Activated naive CD4-positive, alpha-beta T cell treated with anti-CD3 and anti-CD28 coated beads for 36 hours (primary cell): Measurements from ENCODE around the gene ARHGEF1. TPM values are rescaled to one million over a fixed set of nuclear protein-coding genes. Genes with fewer than 3 reads are reported as not detected.
"Not testable (repeated sequence)": the region's sequence is repeated elsewhere in the genome, so short reads cannot be mapped to it uniquely, and the experiment has no call there.

ENCODE experiments used
- CTCF ChIA-PET: fragments of 350-600 bp; sonication (Branson Sonifier 250); formaldehyde crosslinking; loops from one replicate; lab custom pipeline; 2021; ENCODE audit warnings: antibody characterized with exemption; lab: Charles Lee
- DNase-seq: peaks from one replicate; pipeline ENCODE4 v3.0.0-alpha.2; 2020
- H3K27ac Mint-ChIP-seq: one replicate; pipeline ENCODE4 v1.8.0; 2021; ENCODE audit warnings: mild to moderate bottlenecking, mixed read lengths
- H3K27me3 Mint-ChIP-seq: one replicate; pipeline ENCODE4 v1.8.0; 2021; ENCODE audit warnings: low read depth, mixed read lengths
- H3K36me3 Mint-ChIP-seq: one replicate; pipeline ENCODE4 v1.8.0; 2021; ENCODE audit warnings: low read depth, mixed read lengths
- H3K4me1 Mint-ChIP-seq: one replicate; pipeline ENCODE4 v1.8.0; 2021; ENCODE audit warnings: low read depth, mixed read lengths
- H3K4me3 Mint-ChIP-seq: one replicate; pipeline ENCODE4 v1.8.0; 2021; ENCODE audit warnings: mild to moderate bottlenecking, moderate library complexity, mixed read lengths
- H3K9me3 Mint-ChIP-seq: one replicate; pipeline ENCODE4 v1.8.0; 2021; ENCODE audit warnings: mixed read lengths
- intact Hi-C: fragments of 100-400 bp; cut with micrococcal nuclease; formaldehyde crosslinking; loops from one replicate; pipeline ENCODE4 v1.15.1; 2023
- total RNA-seq, 2 experiments: library from RNA; stranded (reverse); gene quantifications; one replicate each; pipeline ENCODE4 v1.2.3, GENCODE V29; 2021

The ARHGEF1 gene
- total RNA-seq, 2 experiments from 2014 or later = 246 to 260 TPM

- Mint-ChIP-seq H3K4me3 (no peak overlapping the region), H3K36me3 (no peaks in the 10 kb centered on the region), H3K4me1 (peaks cover 46% of the 10 kb centered on the region), H3K27ac (peak overlapping the region; percentile 22), H3K9me3 (no peaks in the 10 kb centered on the region), H3K27me3 (no peaks in the 10 kb centered on the region)
- no peak for DNase-seq
- intact Hi-C loops = loop anchor here (1.0 to 2.0 kb wide), 4 partner anchors 17 to 75 kb away; no protein-coding TSS in a partner anchor
- CTCF ChIA-PET = interaction anchor here (0.6 to 2.3 kb wide), 7 partner anchors 9 to 76 kb away, joined by 3 to 11 read pairs (median 4); no protein-coding TSS in a partner anchor
Observed at GRCh38 chr19:41933693-41934426, 50.9 kb downstream of the ARHGEF1 start.

GRCh38 chr19:41934849-41935374, 51.9 kb downstream of the ARHGEF1 start:
- H3K9me3 Mint-ChIP-seq = no peaks in the 10 kb centered on the region
- H3K27ac Mint-ChIP-seq = peak overlapping the region; percentile 44
- H3K36me3 Mint-ChIP-seq = no peaks in the 10 kb centered on the region
- intact Hi-C loops = loop anchor here (1.0 to 2.0 kb wide), 4 partner anchors 16 to 76 kb away; no protein-coding TSS in a partner anchor
- no peak overlapping the region for H3K4me3 Mint-ChIP-seq
- H3K4me1 Mint-ChIP-seq = peaks cover 39% of the 10 kb centered on the region
- peak; percentile 94 for DNase-seq
- H3K27me3 Mint-ChIP-seq = no peaks in the 10 kb centered on the region
- CTCF ChIA-PET = interaction anchor here (0.8 to 2.3 kb wide), 5 partner anchors 8 to 61 kb away, joined by 3 to 11 read pairs (median 5); no protein-coding TSS in a partner anchor

- Mint-ChIP-seq H3K9me3 (no peaks in the 10 kb centered on the region), H3K27ac (no peak overlapping the region), H3K4me3 (no peak overlapping the region), H3K4me1 (peaks cover 36% of the 10 kb centered on the region), H3K36me3 (no peaks in the 10 kb centered on the region), H3K27me3 (no peaks in the 10 kb centered on the region)
- CTCF ChIA-PET = interaction anchor here (0.8 to 2.3 kb wide), 4 partner anchors 9 to 62 kb away, joined by 3 to 7 read pairs (median 5); no protein-coding TSS in a partner anchor
- intact Hi-C loops = loop anchor here (2.0 kb wide), 1 partner anchor 15 kb away; no protein-coding TSS in a partner anchor
- DNase-seq = peak; percentile 58
Observed at GRCh38 chr19:41935760-41936415, 52.9 kb downstream of the ARHGEF1 start.

- DNase-seq = no peak
- H3K27me3 Mint-ChIP-seq = no peaks in the 10 kb centered on the region
- H3K4me3 Mint-ChIP-seq = no peak overlapping the region
- H3K4me1 Mint-ChIP-seq = peaks cover 39% of the 10 kb centered on the region
- H3K36me3 Mint-ChIP-seq = no peaks in the 10 kb centered on the region
- intact Hi-C loops = no loop called here
- no peak overlapping the region for H3K27ac Mint-ChIP-seq
- no peaks in the 10 kb centered on the region for H3K9me3 Mint-ChIP-seq
- CTCF ChIA-PET = interaction anchor here (0.9 to 1.7 kb wide), 6 partner anchors 9 to 76 kb away, joined by 3 to 7 read pairs (median 4); partner anchors contain the start of gene RPS19
Observed at GRCh38 chr19:41936416-41936850, 53.4 kb downstream of the ARHGEF1 start.

GRCh38 chr19:41936961-41937360, 54.0 kb downstream of the ARHGEF1 start:
- H3K27me3 Mint-ChIP-seq = no peaks in the 10 kb centered on the region
- H3K27ac Mint-ChIP-seq = no peak overlapping the region
- intact Hi-C loops = no loop called here
- H3K4me1 Mint-ChIP-seq = peaks cover 42% of the 10 kb centered on the region
- H3K9me3 Mint-ChIP-seq = no peaks in the 10 kb centered on the region
- no peak overlapping the region for H3K4me3 Mint-ChIP-seq
- no peak for DNase-seq
- H3K36me3 Mint-ChIP-seq = no peaks in the 10 kb centered on the region
- CTCF ChIA-PET = interaction anchor here (0.6 to 1.7 kb wide), 9 partner anchors 8 to 77 kb away, joined by 3 to 7 read pairs (median 4); partner anchors contain the start of gene RPS19

GRCh38 chr19:41937525-41938468, 54.8 kb downstream of the ARHGEF1 start:
- no peaks in the 10 kb centered on the region for H3K9me3 Mint-ChIP-seq
- peaks cover 43% of the 10 kb centered on the region for H3K4me1 Mint-ChIP-seq
- H3K27me3 Mint-ChIP-seq = no peaks in the 10 kb centered on the region
- DNase-seq = no peak
- H3K27ac Mint-ChIP-seq = no peak overlapping the region
- H3K4me3 Mint-ChIP-seq = no peak overlapping the region
- CTCF ChIA-PET = interaction anchor here (0.6 to 1.7 kb wide), 10 partner anchors 7 to 78 kb away, joined by 3 to 7 read pairs (median 4); partner anchors contain the start of gene RPS19
- intact Hi-C loops = no loop called here
- H3K36me3 Mint-ChIP-seq = no peaks in the 10 kb centered on the region

GRCh38 chr19:41939209-41939608, 56.2 kb downstream of the ARHGEF1 start:
- DNase-seq, H3K9me3 Mint-ChIP-seq, H3K27me3 Mint-ChIP-seq, intact Hi-C loops, H3K36me3 Mint-ChIP-seq, H3K4me3 Mint-ChIP-seq, CTCF ChIA-PET, H3K27ac Mint-ChIP-seq: not testable (repeated sequence)
- H3K4me1 Mint-ChIP-seq = peaks cover 37% of the 10 kb centered on the region

- Mint-ChIP-seq H3K9me3 (no peaks in the 10 kb centered on the region), H3K27ac (peak overlapping the region; percentile 76), H3K4me1 (peaks cover 38% of the 10 kb centered on the region), H3K4me3 (peak overlapping the region; percentile 74), H3K27me3 (no peaks in the 10 kb centered on the region), H3K36me3 (no peaks in the 10 kb centered on the region)
- CTCF ChIA-PET = no interaction called here
- peak; percentile 57 for DNase-seq
- intact Hi-C loops = no loop called here
Observed at GRCh38 chr19:41939861-41940730, 57.1 kb downstream of the ARHGEF1 start.

- peak overlapping the region; percentile 74 for H3K4me3 Mint-ChIP-seq
- H3K36me3 Mint-ChIP-seq = no peaks in the 10 kb centered on the region
- peak overlapping the region; percentile 76 for H3K27ac Mint-ChIP-seq
- no peak for DNase-seq
- no peaks in the 10 kb centered on the region for H3K9me3 Mint-ChIP-seq
- CTCF ChIA-PET = interaction anchor here (1.2 to 1.6 kb wide), 2 partner anchors 10 to 11 kb away, joined by 3 to 4 read pairs; no protein-coding TSS in a partner anchor
- peaks cover 41% of the 10 kb centered on the region for H3K4me1 Mint-ChIP-seq
- intact Hi-C loops = no loop called here
- no peaks in the 10 kb centered on the region for H3K27me3 Mint-ChIP-seq
Observed at GRCh38 chr19:41940731-41941409, 57.9 kb downstream of the ARHGEF1 start.

- Mint-ChIP-seq H3K36me3 (no peaks in the 10 kb centered on the region), H3K4me1 (peaks cover 41% of the 10 kb centered on the region), H3K27me3 (no peaks in the 10 kb centered on the region), H3K9me3 (no peaks in the 10 kb centered on the region), H3K27ac (peak overlapping the region; percentile 51), H3K4me3 (peak overlapping the region; percentile 44)
- CTCF ChIA-PET = interaction anchor here (1.2 to 1.6 kb wide), 3 partner anchors 9 to 69 kb away, joined by 3 to 4 read pairs (median 3); no protein-coding TSS in a partner anchor
- no peak for DNase-seq
- intact Hi-C loops = no loop called here
Observed at GRCh38 chr19:41941410-41942202, 58.6 kb downstream of the ARHGEF1 start.
